Natural killer cell (primary cell): ENCODE measurements around the gene LAMC3. TPM values are rescaled to one million over a fixed set of nuclear protein-coding genes. Genes with fewer than 3 reads are reported as not detected.

Experiments
- ATAC-seq, 3 donors: fragments of 150-1000 bp in 2 of 3; fragments of 200-7000 bp in 1 of 3; cut with Tn5 transposase; 1 replicate in 1 of 3; 2 replicates in 2 of 3; pipeline ENCODE4 v1.10.0; 2021; ENCODE audit warnings: mild to moderate bottlenecking in 2 of 3, moderate library complexity in 2 of 3
- DNase-seq, 2 donors: peaks; one replicate each; pipeline versions ENCODE4 v3.0.0 to v3.0.0-alpha.2; 2013 to 2021; ENCODE audit warnings: mixed read lengths in 1 of 2
- H3K27ac ChIP-seq: one replicate; pipeline ENCODE4 v1.5.1; 2013; ENCODE audit warnings: mild to moderate bottlenecking, low read length
- H3K27me3 ChIP-seq: one replicate; pipeline ENCODE4 v1.6.1; 2013; ENCODE audit warnings: low read length; ENCODE audit not compliant: control insufficient read depth, insufficient read depth
- H3K36me3 ChIP-seq: one replicate; pipeline ENCODE4 v1.6.1; 2013; ENCODE audit warnings: low read length; ENCODE audit not compliant: control insufficient read depth, insufficient read depth
- H3K4me1 ChIP-seq: one replicate; pipeline ENCODE4 v1.6.1; 2013; ENCODE audit warnings: low read length; ENCODE audit not compliant: control insufficient read depth, insufficient read depth
- H3K4me3 ChIP-seq: one replicate; pipeline ENCODE4 v1.5.1; 2013; ENCODE audit warnings: low read length
- H3K9me3 ChIP-seq: one replicate; pipeline ENCODE4 v1.6.1; 2013; ENCODE audit warnings: low read length; ENCODE audit not compliant: control insufficient read depth, insufficient read depth
- H3K27ac Mint-ChIP-seq, 2 donors: one replicate each; pipeline ENCODE4 v1.8.0; 2022; ENCODE audit warnings: mild to moderate bottlenecking in 2 of 2, mixed read lengths in 2 of 2, moderate library complexity in 1 of 2
- H3K27me3 Mint-ChIP-seq, 2 donors: one replicate each; pipeline ENCODE4 v1.8.0; 2022; ENCODE audit warnings: low read depth in 2 of 2, mixed read lengths in 2 of 2
- H3K36me3 Mint-ChIP-seq: one replicate; pipeline ENCODE4 v1.8.0; 2022; ENCODE audit warnings: mixed read lengths
- H3K4me1 Mint-ChIP-seq, 2 donors: one replicate each; pipeline ENCODE4 v1.8.0; 2022; ENCODE audit warnings: mixed read lengths in 2 of 2
- H3K4me3 Mint-ChIP-seq: one replicate; pipeline ENCODE4 v1.8.0; 2022; ENCODE audit warnings: mild to moderate bottlenecking, moderate library complexity, mixed read lengths
- H3K9me3 Mint-ChIP-seq, 2 donors: one replicate each; pipeline ENCODE4 v1.8.0; 2022; ENCODE audit warnings: mixed read lengths in 2 of 2
- CTCF ChIP-seq: fragments of 200-600 bp; IDR thresholded peaks from one replicate; pipeline ENCODE4 v1.8.0; 2022; ENCODE audit warnings: antibody characterized with exemption
- WGBS: methylation state at CpG from one replicate; pipeline ENCODE4 v1.1.7; 2013; ENCODE audit warnings: missing lambda C conversion rate; ENCODE audit not compliant: insufficient coverage; 5-methylcytosine and 5-hydroxymethylcytosine counted together
- intact Hi-C: fragments of 100-400 bp; cut with micrococcal nuclease; formaldehyde crosslinking; loops from one replicate; pipeline ENCODE4 v1.14.2; 2022
- total RNA-seq, 4 donors: library from RNA; stranded (reverse); fragments of 120-200 nt in 1 of 4; gene quantifications; one replicate each; pipeline versions ENCODE4 v1.2.3 to v1.2.4, GENCODE V29; 2013 to 2022

Gene LAMC3
- total RNA-seq, 3 donors from 2014 or later (not counting 1 experiment from before 2014, with no cell fraction given): not detected

GRCh38 chr9:130989891-130990290, 19.1 kb upstream of the LAMC3 start:
- DNase-seq (no peak), ATAC-seq (no peak)
- Histone ChIP-seq H3K4me3 (no peak overlapping the region), H3K27ac (no peak overlapping the region), H3K9me3 (no peaks in the 10 kb centered on the region), H3K4me1 (peaks cover 10% of the 10 kb centered on the region), H3K36me3 (no peaks in the 10 kb centered on the region), H3K27me3 (no peaks in the 10 kb centered on the region)
- TF ChIP-seq CTCF: no peak
- no peak overlapping the region for H3K27ac Mint-ChIP-seq
- no peaks in the 10 kb centered on the region for H3K27me3 Mint-ChIP-seq
- intact Hi-C loops: no loop called here
- no peaks in the 10 kb centered on the region for H3K9me3 Mint-ChIP-seq
- 93% methylated on average over 22 of the region's 22 CpGs for WGBS
- peaks cover 0 to 5% of the 10 kb centered on the region in 2 donors for H3K4me1 Mint-ChIP-seq
- no peaks in the 10 kb centered on the region for H3K36me3 Mint-ChIP-seq
- no peak overlapping the region for H3K4me3 Mint-ChIP-seq

GRCh38 chr9:130990306-130990977, 18.5 kb upstream of the LAMC3 start:
- DNase-seq (no peak), ATAC-seq (no peak)
- Mint-ChIP-seq H3K27ac (no peak overlapping the region), H3K9me3 (no peaks in the 10 kb centered on the region), H3K4me1 (peaks cover 0 to 5% of the 10 kb centered on the region in 2 donors), H3K36me3 (no peaks in the 10 kb centered on the region), H3K27me3 (no peaks in the 10 kb centered on the region), H3K4me3 (no peak overlapping the region)
- WGBS: 72% methylated on average over 23 of the region's 23 CpGs
- no peaks in the 10 kb centered on the region for H3K27me3 ChIP-seq
- H3K36me3 ChIP-seq: no peaks in the 10 kb centered on the region
- H3K4me1 ChIP-seq: peaks cover 13% of the 10 kb centered on the region
- no peak overlapping the region for H3K4me3 ChIP-seq
- TF ChIP-seq CTCF: no peak
- H3K27ac ChIP-seq: no peak overlapping the region
- no peaks in the 10 kb centered on the region for H3K9me3 ChIP-seq
- intact Hi-C loops: no loop called here

- no peak for TF ChIP-seq CTCF
These were observed 17.8 kb upstream of the LAMC3 start for GRCh38 chr9:130990978-130991777.

More at GRCh38 chr9:130990978-130991777, 17.8 kb upstream of the LAMC3 start:
- Histone ChIP-seq H3K4me1 (peaks cover 20% of the 10 kb centered on the region), H3K9me3 (no peaks in the 10 kb centered on the region), H3K27ac (no peak overlapping the region), H3K4me3 (no peak overlapping the region), H3K36me3 (no peaks in the 10 kb centered on the region), H3K27me3 (no peaks in the 10 kb centered on the region)
- ATAC-seq: no peak
- Mint-ChIP-seq H3K27ac (no peak overlapping the region), H3K4me3 (no peak overlapping the region), H3K9me3 (no peaks in the 10 kb centered on the region), H3K4me1 (peaks cover 0 to 5% of the 10 kb centered on the region in 2 donors), H3K36me3 (no peaks in the 10 kb centered on the region), H3K27me3 (no peaks in the 10 kb centered on the region)
- intact Hi-C loops: no loop called here
- DNase-seq: no peak
- WGBS: 90% methylated on average over 25 of the region's 26 CpGs
